ENCODE measurements around the gene ZBTB22.

GRCh38 chr6:33312361-33313104 is 5.0 kb downstream of the ZBTB22 start:
- TF ChIP-seq POLR2AphosphoS5 (IDR thresholded peaks at IDR 0.05): peak in 2 of 3 donors; percentile 19
- no peak for TF ChIP-seq CTCF (IDR thresholded peaks at IDR 0.05)
- TF ChIP-seq POLR2A (IDR thresholded peaks at IDR 0.05): peak; percentile 9

Data from transverse colon (tissue), 4 donors.